T-helper 1 cell treated with Interleukin-12 subunit alpha and Interleukin-12 subunit beta and Interleukin-4 antibody, amounts not matched to agents 30 μg/mL and 1 μg/mL, for 36 hours (primary cell): ENCODE results near the gene MARS1.

Experiments used
- H3K27ac Mint-ChIP-seq: one replicate; pipeline ENCODE4 v1.8.0; 2021; ENCODE audit warnings: mild to moderate bottlenecking, mixed read lengths
- H3K27me3 Mint-ChIP-seq: one replicate; pipeline ENCODE4 v1.8.0; 2021; ENCODE audit warnings: low read depth, mixed read lengths
- H3K36me3 Mint-ChIP-seq: one replicate; pipeline ENCODE4 v1.8.0; 2021; ENCODE audit warnings: low read depth, mixed read lengths
- H3K4me1 Mint-ChIP-seq: one replicate; pipeline ENCODE4 v1.8.0; 2021; ENCODE audit warnings: low read depth, mixed read lengths
- H3K4me3 Mint-ChIP-seq: one replicate; pipeline ENCODE4 v1.8.0; 2021; ENCODE audit warnings: mild to moderate bottlenecking, moderate library complexity, mixed read lengths
- H3K9me3 Mint-ChIP-seq: one replicate; pipeline ENCODE4 v1.8.0; 2021; ENCODE audit warnings: mixed read lengths

Gene MARS1

DNA sequence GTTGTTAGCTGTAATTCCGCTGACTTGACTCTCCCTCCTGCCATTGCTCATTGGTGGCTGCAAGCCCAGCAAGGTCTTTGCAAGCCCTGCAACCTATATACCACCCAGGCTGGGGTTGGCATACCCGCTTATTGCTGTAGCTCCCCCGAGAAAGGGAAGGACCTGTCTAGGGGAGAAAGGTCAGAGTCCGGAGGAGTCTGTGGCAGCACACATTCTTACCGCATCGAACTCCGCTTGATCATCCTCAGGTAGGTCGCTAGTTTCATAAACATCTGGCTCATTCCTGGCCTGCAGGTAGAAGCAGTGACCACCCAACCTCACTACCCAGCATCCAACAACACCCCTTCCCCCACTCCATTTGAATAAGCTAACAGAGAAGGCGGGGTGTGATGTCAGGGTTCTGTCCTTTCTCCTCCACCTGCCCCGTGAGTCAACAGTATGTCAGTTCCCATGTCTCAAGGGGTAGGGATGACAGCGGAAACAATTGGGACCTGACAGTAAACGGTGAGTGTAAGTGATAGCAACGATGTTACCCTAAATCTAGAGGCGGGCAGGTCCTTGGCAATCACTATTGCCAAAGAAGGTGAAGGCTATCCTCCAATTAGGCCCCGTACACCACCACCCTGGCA is 58.1 kb downstream of the MARS1 start:
- Mint-ChIP-seq H3K9me3 (no peaks in the 10 kb centered on the region), H3K36me3 (peaks cover 10% of the 10 kb centered on the region), H3K4me1 (peaks cover 34% of the 10 kb centered on the region), H3K27ac (peak overlapping the region; percentile 97), H3K27me3 (peaks cover 23% of the 10 kb centered on the region), H3K4me3 (peak overlapping the region; percentile 100)

GRCh38 chr12:57546438-57547287 is 58.8 kb downstream of the MARS1 start, which contains the start of gene DCTN2:
DCTN2 (minus strand) TSS chr12:57547192; CDS start chr12:57547063, 129 bp downstream.
- Mint-ChIP-seq H3K4me3 (peak within 1 kb of the TSS; percentile 100), H3K27ac (peak within 1 kb of the TSS; percentile 97), H3K27me3 (peaks cover 23% of the 10 kb centered on the region), H3K9me3 (no peaks in the 10 kb centered on the region), H3K36me3 (peaks cover 8% of the 10 kb centered on the region), H3K4me1 (peaks cover 32% of the 10 kb centered on the region)

DNA sequence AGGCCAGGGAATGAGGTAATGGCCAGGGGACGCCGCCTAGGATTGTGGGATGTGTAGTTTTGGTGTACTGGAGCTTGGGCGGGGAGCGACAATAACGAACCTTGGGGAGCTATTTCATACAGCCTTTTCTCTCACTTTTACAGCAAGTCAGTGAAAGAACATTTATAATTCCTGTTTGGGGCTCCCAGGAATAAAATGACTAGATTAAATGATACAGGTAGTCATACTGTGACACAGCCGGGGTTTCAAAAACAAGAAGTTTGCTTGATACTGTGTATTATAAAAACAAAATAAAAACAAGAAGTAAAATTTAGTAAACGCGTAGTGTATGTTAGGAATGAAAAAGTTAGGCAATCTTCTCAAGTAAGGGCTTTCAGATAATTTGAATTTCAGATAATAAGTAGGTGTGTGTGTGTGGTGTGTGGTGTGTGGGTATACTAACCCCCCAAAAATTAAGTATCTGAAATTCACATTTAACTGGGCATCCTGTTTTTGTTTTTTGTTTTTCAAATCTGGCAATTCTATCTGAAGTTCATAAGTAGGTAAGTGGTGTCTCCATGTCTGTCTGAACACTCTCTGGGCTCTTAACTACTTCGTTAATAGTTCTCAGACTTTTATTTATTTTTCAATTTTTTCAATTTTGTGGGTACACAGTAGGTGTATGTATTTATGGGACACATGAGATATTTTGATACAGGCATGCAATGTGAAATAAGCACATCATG is 59.6 kb downstream of the MARS1 start:
- Mint-ChIP-seq H3K4me1 (peaks cover 32% of the 10 kb centered on the region), H3K27ac (peak overlapping the region; percentile 97), H3K27me3 (peaks cover 23% of the 10 kb centered on the region), H3K9me3 (no peaks in the 10 kb centered on the region), H3K4me3 (peak overlapping the region; percentile 100), H3K36me3 (peaks cover 8% of the 10 kb centered on the region)

DNA sequence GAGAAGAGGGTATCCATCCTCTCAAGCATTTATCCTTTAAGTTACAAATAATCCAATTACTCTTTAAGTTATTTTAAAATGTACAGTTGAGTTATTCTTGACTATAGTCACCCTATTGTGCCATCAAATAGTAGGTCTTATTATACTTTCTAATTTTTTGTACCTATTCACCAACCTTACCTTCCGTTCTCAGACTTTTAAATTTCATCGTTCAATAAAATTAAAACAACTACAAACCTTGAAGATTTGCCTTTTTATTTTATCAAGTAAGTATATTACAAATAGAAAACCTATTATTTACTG is 60.1 kb downstream of the MARS1 start:
- Mint-ChIP-seq H3K4me3 (no peak overlapping the region), H3K9me3 (no peaks in the 10 kb centered on the region), H3K36me3 (peaks cover 8% of the 10 kb centered on the region), H3K27ac (no peak overlapping the region), H3K4me1 (peaks cover 32% of the 10 kb centered on the region), H3K27me3 (peaks cover 23% of the 10 kb centered on the region)

DNA sequence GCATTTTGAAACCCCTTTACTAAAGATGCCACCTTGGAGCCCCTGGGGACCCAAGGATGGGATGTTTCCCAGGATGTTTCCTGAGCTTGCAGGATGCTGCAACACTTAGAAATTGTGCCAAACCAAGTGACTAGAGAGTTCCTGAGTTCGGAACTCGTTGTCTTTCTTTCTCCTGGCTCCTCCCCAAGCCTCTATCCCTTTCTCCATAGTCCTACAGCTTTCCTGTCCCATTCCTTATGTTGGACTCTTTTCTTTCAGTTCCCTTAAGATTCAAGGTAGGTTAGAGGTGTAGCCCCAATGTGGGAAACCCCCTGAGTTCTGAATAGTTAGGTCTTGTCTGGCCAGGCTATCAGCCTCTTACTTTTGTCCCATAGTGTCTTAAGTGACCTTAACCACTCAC is 60.6 kb downstream of the MARS1 start:
- Mint-ChIP-seq H3K4me1 (peaks cover 32% of the 10 kb centered on the region), H3K4me3 (peak overlapping the region; percentile 76), H3K36me3 (peaks cover 8% of the 10 kb centered on the region), H3K9me3 (no peaks in the 10 kb centered on the region), H3K27ac (no peak overlapping the region), H3K27me3 (peaks cover 23% of the 10 kb centered on the region)

DNA sequence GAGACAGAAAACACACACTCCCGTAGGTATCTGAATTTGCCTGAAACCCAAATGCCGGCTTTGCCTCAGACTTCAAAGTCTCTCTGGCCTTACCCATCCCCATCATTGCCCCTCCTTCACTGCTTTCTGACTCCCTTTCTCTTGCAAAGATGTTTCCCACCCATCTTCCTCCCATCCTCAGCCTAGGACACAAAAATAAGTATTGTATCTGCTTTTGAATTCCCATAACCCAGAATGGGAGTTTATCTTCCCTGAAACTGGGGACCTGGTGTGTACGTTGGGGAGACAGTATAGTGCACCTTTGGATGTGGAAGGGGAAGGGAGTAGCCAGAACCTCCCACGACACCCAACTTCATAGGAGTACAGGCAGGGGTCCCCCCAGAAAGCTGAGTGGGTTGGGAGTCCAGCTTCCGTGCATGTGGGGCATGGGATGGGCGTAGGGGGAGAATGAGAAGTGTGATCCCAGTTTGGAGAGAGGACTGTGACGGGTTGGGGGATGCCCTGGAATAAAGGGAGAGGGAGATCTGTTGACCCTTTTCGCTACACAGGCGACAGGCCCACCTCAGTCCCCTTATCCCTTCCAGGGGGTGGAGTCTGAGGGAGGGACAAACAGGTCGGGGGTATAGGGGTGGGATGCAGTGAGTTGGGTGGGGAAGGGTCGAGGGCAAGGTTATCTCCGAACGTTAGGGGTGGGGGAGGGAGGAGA is 61.5 kb downstream of the MARS1 start:
- Mint-ChIP-seq H3K27me3 (peaks cover 30% of the 10 kb centered on the region), H3K9me3 (no peaks in the 10 kb centered on the region), H3K27ac (no peak overlapping the region), H3K4me3 (peak overlapping the region; percentile 76), H3K4me1 (peaks cover 32% of the 10 kb centered on the region), H3K36me3 (peaks cover 8% of the 10 kb centered on the region)

DNA sequence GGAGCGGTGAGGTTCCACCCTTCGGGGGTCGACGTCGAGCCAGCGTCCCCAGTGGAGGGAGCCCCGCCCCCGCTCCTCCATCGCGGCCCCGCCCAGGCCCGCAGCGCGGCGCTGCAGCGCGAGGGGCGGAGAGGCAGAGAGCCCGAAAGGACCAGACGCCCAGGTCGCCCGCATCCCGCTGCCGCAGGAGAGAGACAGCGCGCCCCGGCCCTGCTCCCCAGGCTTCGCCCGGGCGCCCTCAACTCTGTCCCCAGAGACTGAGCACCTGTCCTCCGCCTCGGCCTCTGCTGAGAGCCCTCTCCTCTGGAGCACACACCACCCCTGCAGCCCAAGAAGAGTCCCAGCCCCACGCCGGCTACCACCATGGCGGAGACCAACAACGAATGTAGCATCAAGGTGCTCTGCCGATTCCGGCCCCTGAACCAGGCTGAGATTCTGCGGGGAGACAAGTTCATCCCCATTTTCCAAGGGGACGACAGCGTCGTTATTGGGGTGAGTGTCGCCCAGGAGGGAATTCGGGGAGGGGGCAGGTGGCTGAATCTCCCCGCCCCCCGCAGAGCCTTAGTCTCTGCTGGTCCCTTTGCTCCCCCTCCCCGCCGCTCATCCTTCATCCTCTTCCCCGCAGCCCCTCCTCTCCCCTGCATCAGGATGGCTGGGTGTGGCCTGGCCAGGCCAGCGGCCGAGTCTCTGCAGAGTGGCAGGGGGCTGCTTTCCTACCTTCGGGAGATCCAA is 62.2 kb downstream of the MARS1 start, which contains the start of gene KIF5A:
Gene KIF5A (plus strand): TSS at position 136 of the 732 bp plus-strand sequence. CDS start 228 bp downstream, at position 364.
- Mint-ChIP-seq H3K4me1 (peaks cover 29% of the 10 kb centered on the region), H3K27ac (no peak within 1 kb of the TSS), H3K36me3 (peaks cover 6% of the 10 kb centered on the region), H3K9me3 (no peaks in the 10 kb centered on the region), H3K4me3 (peak within 1 kb of the TSS; percentile 76), H3K27me3 (peaks cover 33% of the 10 kb centered on the region)

- Mint-ChIP-seq H3K9me3 (no peaks in the 10 kb centered on the region), H3K27me3 (peaks cover 33% of the 10 kb centered on the region), H3K36me3 (peaks cover 5% of the 10 kb centered on the region), H3K4me1 (peaks cover 26% of the 10 kb centered on the region), H3K27ac (no peak overlapping the region), H3K4me3 (peak overlapping the region; percentile 52)
Measured at GRCh38 chr12:57550641-57551549, 63.0 kb downstream of the MARS1 start.

GRCh38 chr12:57551637-57552305 is 63.9 kb downstream of the MARS1 start:
- H3K36me3 Mint-ChIP-seq = no peaks in the 10 kb centered on the region
- peaks cover 33% of the 10 kb centered on the region for H3K27me3 Mint-ChIP-seq
- H3K27ac Mint-ChIP-seq = no peak overlapping the region
- no peaks in the 10 kb centered on the region for H3K9me3 Mint-ChIP-seq
- H3K4me1 Mint-ChIP-seq = peaks cover 20% of the 10 kb centered on the region
- H3K4me3 Mint-ChIP-seq = no peak overlapping the region

GRCh38 chr12:57552306-57552651 is 64.4 kb downstream of the MARS1 start:
- H3K9me3 Mint-ChIP-seq = no peaks in the 10 kb centered on the region
- H3K36me3 Mint-ChIP-seq = no peaks in the 10 kb centered on the region
- H3K4me1 Mint-ChIP-seq = peaks cover 17% of the 10 kb centered on the region
- H3K4me3 Mint-ChIP-seq = no peak overlapping the region
- H3K27me3 Mint-ChIP-seq = peaks cover 31% of the 10 kb centered on the region
- no peak overlapping the region for H3K27ac Mint-ChIP-seq

DNA sequence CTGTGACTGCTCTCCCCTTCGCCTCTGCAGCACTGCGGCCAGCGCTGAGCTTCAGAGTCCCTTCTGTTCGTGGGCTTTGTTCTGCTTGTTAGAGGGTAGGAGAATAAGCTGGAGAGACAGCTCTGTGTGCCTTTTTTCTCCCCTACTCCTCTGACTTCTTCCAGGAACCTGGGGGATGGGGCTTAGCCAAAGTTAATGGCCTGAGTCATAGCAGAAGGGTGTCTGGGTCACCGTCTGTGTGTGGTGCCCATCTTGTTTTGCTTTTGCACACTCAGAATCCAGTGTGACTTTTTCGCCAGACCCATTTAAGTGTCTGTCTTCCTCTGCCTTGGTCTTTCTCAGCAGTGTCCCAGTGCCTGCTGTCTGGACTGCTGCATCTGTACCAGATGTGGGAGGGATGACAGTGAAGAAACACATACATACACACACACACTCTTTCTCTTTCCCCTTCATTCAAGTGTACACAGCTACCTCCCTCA is 65.0 kb downstream of the MARS1 start:
- Mint-ChIP-seq H3K4me1 (peaks cover 11% of the 10 kb centered on the region), H3K9me3 (no peaks in the 10 kb centered on the region), H3K27ac (no peak overlapping the region), H3K27me3 (peaks cover 27% of the 10 kb centered on the region), H3K36me3 (no peaks in the 10 kb centered on the region), H3K4me3 (no peak overlapping the region)

- Mint-ChIP-seq H3K27me3 (peaks cover 20% of the 10 kb centered on the region), H3K9me3 (no peaks in the 10 kb centered on the region), H3K4me1 (peaks cover 9% of the 10 kb centered on the region), H3K27ac (no peak overlapping the region), H3K36me3 (no peaks in the 10 kb centered on the region), H3K4me3 (no peak overlapping the region)
Measured at GRCh38 chr12:57553343-57554202, 65.7 kb downstream of the MARS1 start.
